ENCODE results near the gene ANKRD40.

Gene ANKRD40

GRCh38 chr17:50663812-50664374 lies 43.8 kb downstream of the ANKRD40 start:
- TF ChIP-seq GATA1 (IDR thresholded peaks at IDR 0.05; ENCODE audit: low read depth, low read length) (no peak), POLR2A (IDR thresholded peaks at IDR 0.05; ENCODE audit: low read length) (no peak)

GRCh38 chr17:50662632-50663225 lies 45.0 kb downstream of the ANKRD40 start:
- DNase-seq, result peak in 1 of 2 experiments; percentile 40

More at GRCh38 chr17:50663812-50664374, 43.8 kb downstream of the ANKRD40 start:
- DNase-seq, result no peak

GRCh38 chr17:50661795-50662391 lies 45.8 kb downstream of the ANKRD40 start:
- TF ChIP-seq GATA1 (IDR thresholded peaks at IDR 0.05; ENCODE audit: low read depth, low read length) (no peak), POLR2A (IDR thresholded peaks at IDR 0.05; ENCODE audit: low read length) (peak; percentile 15)
- peak; percentile 81 to 90 for DNase-seq

More at GRCh38 chr17:50662632-50663225, 45.0 kb downstream of the ANKRD40 start:
- TF ChIP-seq POLR2A (IDR thresholded peaks at IDR 0.05; ENCODE audit: low read length) (no peak), GATA1 (IDR thresholded peaks at IDR 0.05; ENCODE audit: low read depth, low read length) (no peak)

- no peak for DNase-seq
- TF ChIP-seq GATA1 (IDR thresholded peaks at IDR 0.05; ENCODE audit: low read depth, low read length) (no peak), POLR2A (IDR thresholded peaks at IDR 0.05; ENCODE audit: low read length) (no peak)
Measured at GRCh38 chr17:50661348-50661747, 46.4 kb downstream of the ANKRD40 start.

- TF ChIP-seq GATA1 (IDR thresholded peaks at IDR 0.05; ENCODE audit: low read depth, low read length), result no peak
- TF ChIP-seq POLR2A (IDR thresholded peaks at IDR 0.05; ENCODE audit: low read length), result no peak
- DNase-seq, result no peak
Measured at GRCh38 chr17:50660887-50661345, 46.8 kb downstream of the ANKRD40 start.

- TF ChIP-seq POLR2A (IDR thresholded peaks at IDR 0.05; ENCODE audit: low read length), result no peak
- no peak for TF ChIP-seq GATA1 (IDR thresholded peaks at IDR 0.05; ENCODE audit: low read depth, low read length)
- DNase-seq, result peak in 1 of 2 experiments; percentile 48
Measured at GRCh38 chr17:50660042-50660886, 47.5 kb downstream of the ANKRD40 start.

GRCh38 chr17:50659179-50659578 lies 48.5 kb downstream of the ANKRD40 start:
- TF ChIP-seq GATA1 (IDR thresholded peaks at IDR 0.05; ENCODE audit: low read depth, low read length) (no peak), POLR2A (IDR thresholded peaks at IDR 0.05; ENCODE audit: low read length) (no peak)
- no peak for DNase-seq

GRCh38 chr17:50658616-50659015 lies 49.1 kb downstream of the ANKRD40 start:
- DNase-seq, result peak in 1 of 2 experiments; percentile 21
- no peak for TF ChIP-seq GATA1 (IDR thresholded peaks at IDR 0.05; ENCODE audit: low read depth, low read length)
- TF ChIP-seq POLR2A (IDR thresholded peaks at IDR 0.05; ENCODE audit: low read length), result no peak

GRCh38 chr17:50657627-50658026 lies 50.1 kb downstream of the ANKRD40 start:
- DNase-seq, result no peak

GRCh38 chr17:50657054-50657453 lies 50.7 kb downstream of the ANKRD40 start:
- TF ChIP-seq GATA1 (IDR thresholded peaks at IDR 0.05; ENCODE audit: low read depth, low read length), result no peak
- no peak for TF ChIP-seq POLR2A (IDR thresholded peaks at IDR 0.05; ENCODE audit: low read length)
- no peak for DNase-seq

More at GRCh38 chr17:50657627-50658026, 50.1 kb downstream of the ANKRD40 start:
- no peak for TF ChIP-seq GATA1 (IDR thresholded peaks at IDR 0.05; ENCODE audit: low read depth, low read length)
- no peak for TF ChIP-seq POLR2A (IDR thresholded peaks at IDR 0.05; ENCODE audit: low read length)

- TF ChIP-seq GATA1 (IDR thresholded peaks at IDR 0.05; ENCODE audit: low read depth, low read length) (no peak), POLR2A (IDR thresholded peaks at IDR 0.05; ENCODE audit: low read length) (no peak)
- DNase-seq, result no peak
Measured at GRCh38 chr17:50656509-50656908, 51.2 kb downstream of the ANKRD40 start.

GRCh38 chr17:50653738-50654137 lies 54.0 kb downstream of the ANKRD40 start:
- DNase-seq, result no peak
- TF ChIP-seq POLR2A (IDR thresholded peaks at IDR 0.05; ENCODE audit: low read length) (no peak), GATA1 (IDR thresholded peaks at IDR 0.05; ENCODE audit: low read depth, low read length) (no peak)

- DNase-seq, result no peak
- no peak for TF ChIP-seq POLR2A (IDR thresholded peaks at IDR 0.05; ENCODE audit: low read length)
- no peak for TF ChIP-seq GATA1 (IDR thresholded peaks at IDR 0.05; ENCODE audit: low read depth, low read length)
Measured at GRCh38 chr17:50651661-50652060, 56.1 kb downstream of the ANKRD40 start.

Measured in erythroblast (primary cell).